ENCODE measurements around the gene KYAT1. TPM values are rescaled to one million over a fixed set of nuclear protein-coding genes. Genes with fewer than 3 reads are reported as not detected.

The KYAT1 gene
- total and polyA plus RNA-seq, 4 donors, result 8.9 to 20.5 (median 13.3) TPM

DNA sequence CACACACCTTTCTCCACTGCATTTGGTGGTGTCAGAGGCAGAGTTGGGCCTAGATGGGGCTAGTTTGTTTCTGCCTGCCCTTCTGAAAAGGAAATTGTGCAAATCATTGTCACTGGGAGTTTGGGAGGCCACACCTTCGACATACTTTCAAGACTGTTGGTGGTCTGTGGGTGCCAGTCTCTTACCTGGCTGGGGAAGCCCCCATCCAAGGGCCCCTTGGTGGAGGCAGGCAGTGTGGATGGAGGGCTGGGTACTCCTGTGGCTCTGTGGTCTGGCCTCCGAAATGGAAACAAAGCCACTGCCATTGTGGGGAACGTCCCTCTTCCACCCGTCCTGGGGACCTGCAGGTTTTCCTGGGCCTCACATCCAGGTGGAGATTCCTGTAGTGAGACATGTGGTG, 28.1 kb upstream of the KYAT1 start:
- WGBS (ENCODE audit: insufficient coverage), result 90% methylated on average over 4 of the region's 4 CpGs
- no peaks in the 10 kb centered on the region for H3K27me3 ChIP-seq (ENCODE audit: control insufficient read depth, insufficient read depth, low read length)
- H3K4me1 ChIP-seq (ENCODE audit: control insufficient read depth, insufficient read depth, low read length), result peaks cover 25% of the 10 kb centered on the region
- H3K36me3 ChIP-seq (ENCODE audit: control insufficient read depth, insufficient read depth, low read length), result peaks cover 80% of the 10 kb centered on the region
- H3K27ac ChIP-seq (ENCODE audit: low read depth, low read length), result no peak overlapping the region
- H3K4me3 ChIP-seq (ENCODE audit: low read depth, low read length), result no peak overlapping the region
- no peak for DNase-seq (ENCODE audit: low read depth in 4 of 6, low spot score in 6 of 6)
- H3K9me3 ChIP-seq (ENCODE audit: control insufficient read depth, insufficient read depth, low read length), result no peaks in the 10 kb centered on the region

DNA sequence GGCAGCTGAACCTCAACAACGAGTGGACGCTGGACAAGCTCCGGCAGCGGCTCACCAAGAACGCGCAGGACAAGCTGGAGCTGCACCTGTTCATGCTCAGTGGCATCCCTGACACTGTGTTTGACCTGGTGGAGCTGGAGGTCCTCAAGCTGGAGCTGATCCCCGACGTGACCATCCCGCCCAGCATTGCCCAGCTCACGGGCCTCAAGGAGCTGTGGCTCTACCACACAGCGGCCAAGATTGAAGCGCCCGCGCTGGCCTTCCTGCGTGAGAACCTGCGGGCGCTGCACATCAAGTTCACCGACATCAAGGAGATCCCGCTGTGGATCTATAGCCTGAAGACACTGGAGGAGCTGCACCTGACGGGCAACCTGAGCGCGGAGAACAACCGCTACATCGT, 26.6 kb upstream of the KYAT1 start:
- Histone ChIP-seq H3K36me3 (ENCODE audit: control insufficient read depth, insufficient read depth, low read length) (peaks cover 66% of the 10 kb centered on the region), H3K9me3 (ENCODE audit: control insufficient read depth, insufficient read depth, low read length) (no peaks in the 10 kb centered on the region), H3K4me1 (ENCODE audit: control insufficient read depth, insufficient read depth, low read length) (peaks cover 21% of the 10 kb centered on the region), H3K27me3 (ENCODE audit: control insufficient read depth, insufficient read depth, low read length) (no peaks in the 10 kb centered on the region), H3K4me3 (ENCODE audit: low read depth, low read length) (no peak overlapping the region), H3K27ac (ENCODE audit: low read depth, low read length) (no peak overlapping the region)
- 95% methylated on average over 24 of the region's 24 CpGs for WGBS (ENCODE audit: insufficient coverage)
- DNase-seq (ENCODE audit: low read depth in 4 of 6, low spot score in 6 of 6), result no peak

DNA sequence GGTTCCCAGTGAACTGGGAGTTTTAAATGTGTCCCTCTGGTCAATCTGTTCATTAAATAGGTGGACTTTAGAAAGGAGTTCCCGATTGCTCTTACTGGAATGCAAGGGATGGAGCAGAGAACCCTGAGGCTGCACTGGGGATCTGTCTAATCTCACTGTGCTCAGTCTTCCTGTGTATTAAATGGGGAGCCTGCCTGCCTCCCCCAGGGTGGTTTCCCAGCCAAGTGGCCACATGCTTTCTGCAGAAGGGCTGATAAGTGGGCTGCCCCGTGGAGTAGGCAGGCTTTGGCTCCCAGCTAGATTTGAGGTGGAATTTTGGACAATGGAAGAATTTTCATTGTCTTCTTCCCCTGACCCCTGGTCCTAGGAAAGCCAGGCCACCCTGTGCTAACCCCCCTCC, 25.0 kb upstream of the KYAT1 start:
- WGBS (ENCODE audit: insufficient coverage), result 69% methylated on average over 1 of the region's 2 CpGs
- H3K4me1 ChIP-seq (ENCODE audit: control insufficient read depth, insufficient read depth, low read length), result peaks cover 14% of the 10 kb centered on the region

DNA sequence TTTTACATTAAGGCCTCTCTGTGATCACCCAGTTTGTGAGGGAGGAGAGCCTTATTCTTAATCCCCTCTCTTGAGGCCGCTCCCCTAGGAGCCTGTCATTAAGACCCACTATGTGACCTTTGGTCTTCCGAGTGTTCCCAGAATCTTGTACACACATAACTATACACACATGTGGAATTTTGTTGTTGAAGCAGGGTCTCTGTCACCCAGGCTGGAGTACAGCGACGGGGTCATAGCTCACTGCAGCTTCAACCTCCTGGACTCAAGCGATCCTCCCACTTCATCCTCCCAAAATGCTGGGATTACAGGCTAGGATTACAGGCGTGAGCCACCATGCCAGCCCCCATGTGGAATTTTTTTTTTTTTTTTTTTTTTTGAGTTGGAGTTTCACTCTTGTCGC, 24.2 kb upstream of the KYAT1 start:
- Histone ChIP-seq H3K36me3 (ENCODE audit: control insufficient read depth, insufficient read depth, low read length) (peaks cover 65% of the 10 kb centered on the region), H3K27ac (ENCODE audit: low read depth, low read length) (no peak overlapping the region), H3K4me1 (ENCODE audit: control insufficient read depth, insufficient read depth, low read length) (peaks cover 7% of the 10 kb centered on the region), H3K4me3 (ENCODE audit: low read depth, low read length) (no peak overlapping the region), H3K27me3 (ENCODE audit: control insufficient read depth, insufficient read depth, low read length) (no peaks in the 10 kb centered on the region), H3K9me3 (ENCODE audit: control insufficient read depth, insufficient read depth, low read length) (no peaks in the 10 kb centered on the region)
- no peak for DNase-seq (ENCODE audit: low read depth in 4 of 6, low spot score in 6 of 6)
- no CpG with 5 or more reads among the region's 7 CpGs for WGBS (ENCODE audit: insufficient coverage)

More for the DNA sequence above, 25.0 kb upstream of the KYAT1 start:
- H3K9me3 ChIP-seq (ENCODE audit: control insufficient read depth, insufficient read depth, low read length), result no peaks in the 10 kb centered on the region
- H3K27ac ChIP-seq (ENCODE audit: low read depth, low read length), result no peak overlapping the region
- H3K27me3 ChIP-seq (ENCODE audit: control insufficient read depth, insufficient read depth, low read length), result no peaks in the 10 kb centered on the region
- no peak for DNase-seq (ENCODE audit: low read depth in 4 of 6, low spot score in 6 of 6)
- H3K36me3 ChIP-seq (ENCODE audit: control insufficient read depth, insufficient read depth, low read length), result peaks cover 66% of the 10 kb centered on the region
- H3K4me3 ChIP-seq (ENCODE audit: low read depth, low read length), result no peak overlapping the region

DNA sequence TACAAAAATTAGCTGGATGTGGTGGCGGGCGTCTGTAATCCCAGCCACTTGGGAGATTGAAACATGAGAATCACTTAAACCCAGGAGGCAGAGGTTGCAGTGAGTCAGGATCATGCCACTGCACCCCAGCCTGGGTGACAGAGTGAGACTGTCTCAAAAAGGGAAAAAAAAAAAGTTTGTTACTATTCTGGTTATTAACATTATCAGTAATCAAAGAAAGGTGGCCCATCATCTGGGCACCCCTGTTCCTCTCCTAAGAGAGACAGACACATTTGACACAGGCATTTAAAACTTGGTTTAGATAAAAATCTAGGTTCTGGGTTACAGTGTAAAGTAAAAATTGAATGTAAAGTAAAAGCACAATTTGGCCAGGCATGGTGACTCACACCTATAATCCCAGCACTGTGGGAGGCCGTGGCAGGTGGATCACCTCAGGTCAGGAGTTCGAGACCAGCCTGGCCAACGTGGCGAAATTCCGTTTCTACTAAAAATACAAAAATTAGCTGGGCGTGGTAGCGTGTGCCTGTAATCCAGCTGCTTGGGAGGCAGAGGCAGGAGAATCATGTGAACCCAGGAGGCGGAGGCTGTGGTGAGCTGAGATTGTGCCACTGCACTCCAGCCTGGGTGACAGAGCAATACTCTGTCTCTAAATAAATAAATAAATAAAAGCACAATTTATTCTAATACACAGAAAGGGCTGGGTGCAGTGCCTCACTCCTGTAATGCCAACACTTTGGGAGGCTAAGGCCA, 22.3 kb upstream of the KYAT1 start:
- Histone ChIP-seq H3K9me3 (ENCODE audit: control insufficient read depth, insufficient read depth, low read length) (no peaks in the 10 kb centered on the region), H3K27me3 (ENCODE audit: control insufficient read depth, insufficient read depth, low read length) (no peaks in the 10 kb centered on the region), H3K27ac (ENCODE audit: low read depth, low read length) (no peak overlapping the region), H3K4me1 (ENCODE audit: control insufficient read depth, insufficient read depth, low read length) (peaks cover 8% of the 10 kb centered on the region), H3K4me3 (ENCODE audit: low read depth, low read length) (no peak overlapping the region), H3K36me3 (ENCODE audit: control insufficient read depth, insufficient read depth, low read length) (peaks cover 57% of the 10 kb centered on the region)
- DNase-seq (ENCODE audit: low read depth in 4 of 6, low spot score in 6 of 6), result no peak
- 100% methylated on average over 4 of the region's 10 CpGs for WGBS (ENCODE audit: insufficient coverage)

DNA sequence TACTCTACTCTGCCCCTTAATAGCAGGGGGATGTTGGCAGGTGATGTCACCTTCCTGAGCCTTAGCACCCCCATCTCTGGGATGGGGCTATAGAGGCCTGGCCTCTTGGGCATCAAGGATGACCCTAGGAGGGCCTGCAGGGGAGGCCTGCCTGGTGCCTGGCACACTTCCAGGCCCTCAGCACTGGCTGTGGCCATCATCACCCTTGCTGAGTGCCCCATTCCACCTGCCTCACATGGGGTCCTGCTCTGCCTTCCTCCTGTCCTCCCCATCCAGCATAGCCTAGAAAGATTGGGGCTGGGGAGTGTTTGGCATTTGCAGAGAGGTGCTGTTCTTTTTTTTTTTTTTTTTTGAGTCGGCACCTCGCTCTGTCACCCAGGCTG, 21.3 kb upstream of the KYAT1 start:
- Histone ChIP-seq H3K4me1 (ENCODE audit: control insufficient read depth, insufficient read depth, low read length) (peaks cover 18% of the 10 kb centered on the region), H3K9me3 (ENCODE audit: control insufficient read depth, insufficient read depth, low read length) (no peaks in the 10 kb centered on the region), H3K27me3 (ENCODE audit: control insufficient read depth, insufficient read depth, low read length) (no peaks in the 10 kb centered on the region), H3K4me3 (ENCODE audit: low read depth, low read length) (no peak overlapping the region), H3K36me3 (ENCODE audit: control insufficient read depth, insufficient read depth, low read length) (peaks cover 56% of the 10 kb centered on the region), H3K27ac (ENCODE audit: low read depth, low read length) (no peak overlapping the region)
- DNase-seq (ENCODE audit: low read depth in 4 of 6, low spot score in 6 of 6), result no peak
- 100% methylated on average over 1 of the region's 2 CpGs for WGBS (ENCODE audit: insufficient coverage)

DNA sequence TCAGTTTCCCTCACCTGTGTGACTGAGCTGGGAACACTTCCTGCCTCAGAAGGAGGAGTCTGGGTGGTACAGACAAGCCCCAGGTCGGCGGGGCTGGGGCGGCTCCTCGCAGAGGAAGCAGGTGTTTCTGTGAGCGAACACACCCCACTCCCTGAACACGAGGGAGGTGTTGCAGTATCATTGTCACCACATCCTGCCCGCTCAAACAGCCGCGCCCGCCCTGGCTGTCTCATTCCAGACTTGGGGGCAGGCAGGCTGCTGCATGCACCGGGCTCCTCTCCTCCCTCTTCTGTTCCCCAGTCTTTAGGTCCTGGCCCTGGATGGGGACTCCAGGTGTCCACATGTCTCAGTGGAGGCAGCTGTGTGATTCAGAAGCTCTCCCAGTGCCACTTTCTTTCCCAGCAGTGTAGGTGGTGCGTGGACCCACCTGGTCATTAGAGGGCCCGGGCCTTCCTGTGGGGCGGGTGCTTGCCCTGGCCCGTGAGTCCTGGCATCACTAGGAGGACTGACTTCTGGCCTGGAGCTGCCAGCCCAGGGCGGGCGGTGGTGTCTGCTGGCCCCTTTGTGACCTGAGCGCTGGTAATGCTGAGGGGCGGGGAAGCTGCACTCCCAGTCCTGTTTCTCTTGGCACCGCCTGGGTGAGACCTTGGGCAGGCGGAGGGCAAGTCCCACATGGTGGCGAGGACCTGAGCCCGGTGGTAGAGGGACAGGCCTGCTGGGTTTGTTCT, 20.8 kb upstream of the KYAT1 start:
- no peak for DNase-seq (ENCODE audit: low read depth in 4 of 6, low spot score in 6 of 6)
- H3K4me3 ChIP-seq (ENCODE audit: low read depth, low read length), result no peak overlapping the region
- peaks cover 52% of the 10 kb centered on the region for H3K36me3 ChIP-seq (ENCODE audit: control insufficient read depth, insufficient read depth, low read length)
- peaks cover 18% of the 10 kb centered on the region for H3K4me1 ChIP-seq (ENCODE audit: control insufficient read depth, insufficient read depth, low read length)
- no peaks in the 10 kb centered on the region for H3K27me3 ChIP-seq (ENCODE audit: control insufficient read depth, insufficient read depth, low read length)
- WGBS (ENCODE audit: insufficient coverage), result 91% methylated on average over 23 of the region's 23 CpGs
- no peak overlapping the region for H3K27ac ChIP-seq (ENCODE audit: low read depth, low read length)
- no peaks in the 10 kb centered on the region for H3K9me3 ChIP-seq (ENCODE audit: control insufficient read depth, insufficient read depth, low read length)

DNA sequence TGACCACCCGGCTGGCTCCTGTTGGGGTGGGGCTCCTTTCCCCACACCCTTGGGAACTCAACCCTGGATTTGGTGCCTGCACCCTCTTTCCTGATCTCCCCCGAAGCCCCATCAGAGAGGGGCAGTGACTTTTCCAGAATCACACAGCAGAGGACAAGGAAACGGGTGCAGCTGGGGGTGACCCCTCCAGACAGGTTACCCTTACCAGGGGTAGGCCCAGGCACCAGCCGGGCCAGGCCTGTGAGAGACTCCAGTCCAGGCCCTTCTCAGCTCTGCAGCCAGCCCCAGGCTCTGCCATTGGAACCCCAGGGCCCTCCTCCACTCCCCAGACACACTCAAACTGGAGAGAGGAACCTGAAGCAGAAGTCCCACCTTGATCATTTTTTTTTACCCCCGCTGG, 20.1 kb upstream of the KYAT1 start:
- Histone ChIP-seq H3K36me3 (ENCODE audit: control insufficient read depth, insufficient read depth, low read length) (peaks cover 51% of the 10 kb centered on the region), H3K4me3 (ENCODE audit: low read depth, low read length) (no peak overlapping the region), H3K27me3 (ENCODE audit: control insufficient read depth, insufficient read depth, low read length) (no peaks in the 10 kb centered on the region), H3K4me1 (ENCODE audit: control insufficient read depth, insufficient read depth, low read length) (peaks cover 18% of the 10 kb centered on the region), H3K9me3 (ENCODE audit: control insufficient read depth, insufficient read depth, low read length) (no peaks in the 10 kb centered on the region), H3K27ac (ENCODE audit: low read depth, low read length) (no peak overlapping the region)
- WGBS (ENCODE audit: insufficient coverage), result 97% methylated on average over 5 of the region's 5 CpGs
- DNase-seq (ENCODE audit: low read depth in 4 of 6, low spot score in 6 of 6), result no peak

DNA sequence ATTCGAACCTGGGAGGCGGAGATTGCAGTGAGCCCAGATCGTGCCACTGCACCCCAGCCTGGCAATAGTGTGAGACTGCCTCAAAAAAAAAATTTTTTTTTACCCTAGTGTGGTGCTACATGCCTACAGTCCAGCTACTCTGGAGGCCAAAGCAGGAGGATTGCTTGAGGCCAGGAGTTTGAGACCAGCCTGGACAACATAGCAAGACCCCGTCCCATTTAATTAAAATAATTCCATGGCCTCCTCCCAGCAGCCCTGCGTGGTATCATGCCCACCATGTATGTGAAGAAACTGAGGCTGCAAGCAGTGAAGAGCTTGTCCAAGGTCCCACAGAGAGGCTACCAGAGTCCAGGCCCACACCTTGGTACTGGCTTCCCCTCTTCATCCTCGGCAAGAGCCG, 19.6 kb upstream of the KYAT1 start:
- no peaks in the 10 kb centered on the region for H3K27me3 ChIP-seq (ENCODE audit: control insufficient read depth, insufficient read depth, low read length)
- no peak overlapping the region for H3K27ac ChIP-seq (ENCODE audit: low read depth, low read length)
- no peak for DNase-seq (ENCODE audit: low read depth in 4 of 6, low spot score in 6 of 6)
- 99% methylated on average over 6 of the region's 7 CpGs for WGBS (ENCODE audit: insufficient coverage)
- H3K4me3 ChIP-seq (ENCODE audit: low read depth, low read length), result no peak overlapping the region
- H3K9me3 ChIP-seq (ENCODE audit: control insufficient read depth, insufficient read depth, low read length), result no peaks in the 10 kb centered on the region
- H3K36me3 ChIP-seq (ENCODE audit: control insufficient read depth, insufficient read depth, low read length), result peaks cover 47% of the 10 kb centered on the region
- H3K4me1 ChIP-seq (ENCODE audit: control insufficient read depth, insufficient read depth, low read length), result peaks cover 18% of the 10 kb centered on the region

Data from spinal cord (tissue), 10 donors.